Parathyroid adenoma (tissue), 2 donors: ENCODE data around the gene TIMM10.

Experiments
- H2AFZ ChIP-seq: fragments of 300-600 bp; sonication (generic); one replicate; pipeline ENCODE4 v1.7.0; 2017; ENCODE audit warnings: antibody characterized with exemption, mild to moderate bottlenecking
- H3K27ac ChIP-seq: fragments of 300-600 bp; sonication (generic); one replicate; pipeline ENCODE4 v1.7.0; 2017
- H3K27me3 ChIP-seq: fragments of 300-600 bp; sonication (generic); one replicate; pipeline ENCODE4 v1.7.0; 2017; ENCODE audit warnings: low read length; ENCODE audit not compliant: control insufficient read depth, insufficient read depth
- H3K36me3 ChIP-seq: fragments of 300-600 bp; sonication (generic); one replicate; pipeline ENCODE4 v1.7.0; 2017; ENCODE audit warnings: low read length; ENCODE audit not compliant: control insufficient read depth, insufficient read depth
- H3K4me1 ChIP-seq: fragments of 300-600 bp; sonication (generic); one replicate; pipeline ENCODE4 v1.7.0; 2017; ENCODE audit warnings: control low read depth
- H3K4me2 ChIP-seq: fragments of 300-600 bp; sonication (generic); one replicate; pipeline ENCODE4 v1.7.0; 2017; ENCODE audit warnings: low read length
- H3K4me3 ChIP-seq: fragments of 300-600 bp; sonication (generic); one replicate; pipeline ENCODE4 v1.7.0; 2017; ENCODE audit warnings: low read depth, low read length
- H3K79me2 ChIP-seq: fragments of 300-600 bp; sonication (generic); one replicate; pipeline ENCODE4 v1.7.0; 2017; ENCODE audit warnings: control low read depth
- H3K9ac ChIP-seq: fragments of 300-600 bp; sonication (generic); one replicate; pipeline ENCODE4 v1.7.0; 2017; ENCODE audit warnings: mild to moderate bottlenecking
- H3K9me3 ChIP-seq: fragments of 300-600 bp; sonication (generic); one replicate; pipeline ENCODE4 v1.7.0; 2017; ENCODE audit warnings: low read length; ENCODE audit not compliant: control insufficient read depth
- TF ChIP-seq, protein P1 (sequence below): fragments of 300-600 bp; sonication (generic); IDR thresholded peaks from one replicate; pipeline ENCODE4 v1.7.0; 2017; ENCODE audit warnings: antibody characterized with exemption, mild to moderate bottlenecking
- donor health status: primary hyperparathyroidism.

The TIMM10 gene

DNA sequence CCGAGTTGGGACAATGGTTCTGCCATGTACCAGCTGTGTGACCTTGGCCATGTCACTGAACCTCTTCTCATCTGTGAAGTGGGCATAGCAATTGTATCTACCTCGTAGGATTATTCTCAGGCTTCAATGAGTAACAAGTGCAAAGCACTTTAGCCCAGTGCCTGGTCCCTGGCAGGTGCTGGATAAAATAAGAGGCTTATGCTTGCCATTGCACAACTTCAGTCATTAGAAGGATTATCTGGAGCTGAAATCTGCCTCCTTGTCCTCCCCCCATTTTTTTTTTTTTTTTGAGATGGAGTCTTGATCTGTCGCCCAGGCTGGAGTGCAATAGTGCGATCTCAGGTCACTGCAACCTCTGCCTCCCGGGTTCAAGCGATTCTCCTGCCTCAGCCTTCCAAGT, 14.0 kb upstream of the TIMM10 start:
- no peaks in the 10 kb centered on the region for H3K9me3 ChIP-seq
- H2AFZ ChIP-seq, result no peak overlapping the region
- TF ChIP-seq, protein P1, sequence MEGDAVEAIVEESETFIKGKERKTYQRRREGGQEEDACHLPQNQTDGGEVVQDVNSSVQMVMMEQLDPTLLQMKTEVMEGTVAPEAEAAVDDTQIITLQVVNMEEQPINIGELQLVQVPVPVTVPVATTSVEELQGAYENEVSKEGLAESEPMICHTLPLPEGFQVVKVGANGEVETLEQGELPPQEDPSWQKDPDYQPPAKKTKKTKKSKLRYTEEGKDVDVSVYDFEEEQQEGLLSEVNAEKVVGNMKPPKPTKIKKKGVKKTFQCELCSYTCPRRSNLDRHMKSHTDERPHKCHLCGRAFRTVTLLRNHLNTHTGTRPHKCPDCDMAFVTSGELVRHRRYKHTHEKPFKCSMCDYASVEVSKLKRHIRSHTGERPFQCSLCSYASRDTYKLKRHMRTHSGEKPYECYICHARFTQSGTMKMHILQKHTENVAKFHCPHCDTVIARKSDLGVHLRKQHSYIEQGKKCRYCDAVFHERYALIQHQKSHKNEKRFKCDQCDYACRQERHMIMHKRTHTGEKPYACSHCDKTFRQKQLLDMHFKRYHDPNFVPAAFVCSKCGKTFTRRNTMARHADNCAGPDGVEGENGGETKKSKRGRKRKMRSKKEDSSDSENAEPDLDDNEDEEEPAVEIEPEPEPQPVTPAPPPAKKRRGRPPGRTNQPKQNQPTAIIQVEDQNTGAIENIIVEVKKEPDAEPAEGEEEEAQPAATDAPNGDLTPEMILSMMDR, result no peak
- H3K27me3 ChIP-seq, result no peaks in the 10 kb centered on the region
- no peaks in the 10 kb centered on the region for H3K4me1 ChIP-seq
- no peak overlapping the region for H3K4me2 ChIP-seq
- no peak overlapping the region for H3K27ac ChIP-seq
- no peaks in the 10 kb centered on the region for H3K36me3 ChIP-seq
- H3K79me2 ChIP-seq, result no peaks in the 10 kb centered on the region
- no peak overlapping the region for H3K9ac ChIP-seq
- H3K4me3 ChIP-seq, result no peak overlapping the region

DNA sequence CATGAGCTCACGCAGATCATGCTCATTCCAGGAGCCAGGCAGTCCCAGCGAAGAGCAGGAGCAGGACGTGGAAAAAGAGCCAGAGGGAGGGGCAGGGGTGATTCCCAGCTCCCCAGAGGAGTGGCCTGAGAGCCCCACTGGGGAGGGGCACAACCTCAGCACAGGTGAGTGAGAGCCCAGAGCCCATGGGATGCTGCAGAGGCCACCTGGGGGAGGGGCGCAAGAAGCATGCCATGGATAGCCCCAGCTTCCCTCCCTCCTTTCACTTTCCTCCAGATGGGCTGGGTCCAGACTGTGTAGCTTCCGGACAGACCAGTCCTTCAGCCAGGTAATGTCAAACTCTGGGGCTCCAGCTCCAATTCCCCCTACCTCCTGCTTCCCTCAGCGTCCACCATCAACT, 13.0 kb upstream of the TIMM10 start:
- no peaks in the 10 kb centered on the region for H3K27me3 ChIP-seq
- no peak overlapping the region for H3K27ac ChIP-seq
- H3K79me2 ChIP-seq, result no peaks in the 10 kb centered on the region
- H3K4me3 ChIP-seq, result no peak overlapping the region
- H3K9me3 ChIP-seq, result no peaks in the 10 kb centered on the region
- TF ChIP-seq, protein P1, result no peak
- H3K4me2 ChIP-seq, result no peak overlapping the region
- H3K9ac ChIP-seq, result no peak overlapping the region
- H3K4me1 ChIP-seq, result no peaks in the 10 kb centered on the region
- no peaks in the 10 kb centered on the region for H3K36me3 ChIP-seq
- no peak overlapping the region for H2AFZ ChIP-seq

DNA sequence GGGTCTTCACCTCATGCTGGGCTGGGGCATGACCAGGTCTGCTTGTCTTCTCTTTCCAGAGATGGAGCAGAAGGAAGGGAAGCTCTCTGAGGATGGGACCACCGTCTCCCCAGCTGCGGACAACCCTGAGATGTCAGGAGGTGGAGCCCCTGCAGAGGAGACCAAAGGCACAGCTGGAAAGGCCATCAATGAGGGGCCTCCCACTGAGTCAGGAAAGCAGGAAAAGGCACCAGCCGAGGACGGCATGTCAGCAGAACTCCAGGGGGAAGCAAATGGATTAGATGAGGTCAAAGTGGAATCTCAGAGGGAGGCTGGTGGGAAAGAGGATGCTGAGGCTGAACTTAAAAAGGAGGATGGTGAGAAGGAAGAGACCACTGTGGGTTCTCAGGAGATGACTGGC, 12.0 kb upstream of the TIMM10 start:
- Histone ChIP-seq H3K36me3 (no peaks in the 10 kb centered on the region), H3K27me3 (no peaks in the 10 kb centered on the region), H2AFZ (no peak overlapping the region), H3K4me3 (no peak overlapping the region), H3K27ac (no peak overlapping the region), H3K9me3 (no peaks in the 10 kb centered on the region), H3K79me2 (no peaks in the 10 kb centered on the region), H3K4me1 (no peaks in the 10 kb centered on the region), H3K4me2 (no peak overlapping the region), H3K9ac (no peak overlapping the region)
- TF ChIP-seq, protein P1, result no peak

DNA sequence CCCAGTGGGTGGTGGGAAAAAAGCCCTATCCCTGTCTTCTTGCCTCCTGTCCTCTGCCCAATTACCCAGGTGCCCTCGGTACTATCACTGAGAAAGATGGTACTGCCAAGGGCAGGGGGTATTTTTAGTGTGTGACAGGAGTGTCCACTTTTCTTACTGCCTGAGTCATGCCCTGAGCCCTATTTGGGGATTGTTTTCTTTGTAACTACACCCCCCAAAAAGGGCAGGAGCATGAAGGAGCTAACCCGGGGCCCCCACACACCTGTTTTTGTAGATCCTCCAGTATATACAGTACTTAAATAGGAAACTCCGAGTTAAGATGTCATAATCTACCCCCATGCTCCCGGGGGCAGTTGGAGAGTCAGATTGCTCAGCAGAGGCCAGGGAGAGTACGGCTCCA, 10.6 kb upstream of the TIMM10 start:
- Histone ChIP-seq H3K27me3 (no peaks in the 10 kb centered on the region), H3K4me1 (no peaks in the 10 kb centered on the region), H3K9me3 (no peaks in the 10 kb centered on the region), H3K9ac (no peak overlapping the region), H3K36me3 (no peaks in the 10 kb centered on the region), H3K4me3 (no peak overlapping the region), H3K4me2 (no peak overlapping the region), H3K79me2 (no peaks in the 10 kb centered on the region), H2AFZ (no peak overlapping the region), H3K27ac (no peak overlapping the region)
- TF ChIP-seq, protein P1, result no peak

DNA sequence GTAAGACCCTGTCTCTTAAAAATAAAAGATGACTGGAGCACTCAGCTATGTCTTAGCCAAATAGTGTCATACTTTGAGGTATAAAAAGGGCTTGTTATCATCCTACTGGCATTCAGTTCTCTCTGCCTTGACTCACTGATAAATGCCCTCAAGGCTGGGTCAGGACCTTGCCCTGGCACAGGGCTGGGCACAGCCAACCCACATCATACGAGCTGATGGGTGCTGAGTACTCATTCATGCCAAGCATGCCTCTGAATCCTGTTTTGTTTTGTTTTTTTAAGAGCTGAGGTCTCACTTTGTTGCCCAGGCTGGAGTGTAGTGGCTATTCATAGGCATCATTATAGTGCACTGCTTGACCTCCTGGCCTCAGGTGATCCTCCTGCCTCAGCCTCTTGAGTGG, 8.8 kb upstream of the TIMM10 start:
- Histone ChIP-seq H3K79me2 (no peaks in the 10 kb centered on the region), H3K27ac (no peak overlapping the region), H3K4me3 (no peak overlapping the region), H2AFZ (no peak overlapping the region), H3K9me3 (no peaks in the 10 kb centered on the region), H3K36me3 (no peaks in the 10 kb centered on the region), H3K4me1 (no peaks in the 10 kb centered on the region), H3K9ac (no peak overlapping the region), H3K27me3 (no peaks in the 10 kb centered on the region), H3K4me2 (no peak overlapping the region)
- TF ChIP-seq, protein P1, result no peak
